Measurements from ENCODE around the gene ASIC1.
"Not testable (repeated sequence)": the region's sequence is repeated elsewhere in the genome, so short reads cannot be mapped to it uniquely, and the experiment has no call there.

Gene ASIC1

DNA sequence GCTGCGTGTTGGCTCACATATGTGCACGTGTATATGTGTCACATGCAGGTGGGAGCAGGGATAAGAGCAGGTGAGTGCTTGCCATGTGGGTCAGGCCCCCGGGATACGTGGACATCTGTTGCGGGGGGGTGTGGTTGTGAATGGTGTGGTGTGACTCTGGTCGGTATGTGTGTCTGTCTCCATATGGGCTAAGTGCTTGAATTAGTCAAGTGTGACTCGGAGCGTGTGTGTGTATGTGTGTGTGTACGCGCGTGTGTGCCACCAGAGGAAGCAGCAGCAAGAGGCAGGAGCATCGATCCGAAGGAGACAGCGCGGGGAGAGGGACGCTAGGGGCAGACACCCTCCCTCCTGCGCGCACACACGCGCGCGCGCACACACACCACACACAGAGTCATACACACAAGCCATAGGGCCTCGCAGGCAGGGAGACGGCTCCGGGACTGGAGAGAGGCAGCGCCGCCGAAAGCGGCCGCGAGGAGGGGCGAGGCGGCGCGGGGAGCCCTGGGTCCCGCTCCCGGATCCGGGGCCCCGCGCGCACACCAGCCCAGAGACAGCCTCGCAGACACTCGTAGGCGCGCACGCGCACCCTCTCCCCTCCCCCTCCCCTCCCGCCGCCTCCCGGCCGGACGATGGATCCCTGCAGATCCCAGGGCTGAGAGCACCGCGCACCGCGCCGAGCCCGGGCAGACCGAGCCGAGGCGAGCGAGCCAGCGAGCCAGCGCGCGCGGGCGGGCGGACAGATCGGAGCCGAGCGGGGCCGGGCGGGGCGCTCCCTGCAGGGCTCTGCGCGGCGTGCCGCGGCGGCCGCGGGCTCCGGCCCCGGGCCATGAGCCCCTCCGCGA lies at the start of gene ASIC1:
ASIC1 (plus strand) TSS at position 597 of the 842 bp plus-strand sequence. CDS start 1,171 bp downstream, outside the sequence.
- DNase-seq = peak; percentile 26

DNA sequence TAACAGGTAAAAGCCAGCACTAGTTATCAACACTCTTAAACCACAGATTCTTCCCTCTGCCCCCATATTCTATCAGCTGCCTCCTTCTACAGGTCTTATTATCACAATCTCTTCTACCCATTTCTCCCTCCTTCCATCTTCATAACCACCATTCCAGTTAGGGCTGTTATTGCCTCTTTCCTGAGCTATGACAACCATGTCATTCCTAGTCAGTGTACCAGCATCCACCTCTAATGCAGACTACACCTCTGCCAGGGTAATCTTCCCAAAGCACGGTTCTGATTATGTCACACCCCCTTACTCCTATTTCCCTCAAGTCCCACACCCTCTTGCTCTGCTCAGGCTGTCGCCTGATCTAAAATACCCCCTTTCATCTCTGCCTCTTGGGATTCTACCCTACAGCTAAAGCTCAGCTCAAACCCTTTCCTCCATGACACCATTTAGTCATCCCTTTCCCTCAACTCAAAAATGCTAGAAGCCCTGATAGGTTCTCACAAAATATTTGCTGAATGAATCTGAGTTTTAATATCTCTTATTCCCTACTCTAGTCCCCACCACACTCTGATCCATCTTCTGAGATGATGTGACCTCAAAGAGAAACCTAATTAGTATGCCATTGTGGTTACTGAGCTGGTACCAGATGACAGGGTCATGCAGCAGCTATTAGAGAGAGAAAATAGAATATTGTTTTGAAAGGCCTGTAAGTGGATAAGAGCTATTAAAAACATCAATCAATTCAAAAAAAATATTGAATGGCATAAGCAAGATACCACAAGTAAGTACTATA lies 43.8 kb upstream of the ASIC1 start:
- no peak for DNase-seq

DNA sequence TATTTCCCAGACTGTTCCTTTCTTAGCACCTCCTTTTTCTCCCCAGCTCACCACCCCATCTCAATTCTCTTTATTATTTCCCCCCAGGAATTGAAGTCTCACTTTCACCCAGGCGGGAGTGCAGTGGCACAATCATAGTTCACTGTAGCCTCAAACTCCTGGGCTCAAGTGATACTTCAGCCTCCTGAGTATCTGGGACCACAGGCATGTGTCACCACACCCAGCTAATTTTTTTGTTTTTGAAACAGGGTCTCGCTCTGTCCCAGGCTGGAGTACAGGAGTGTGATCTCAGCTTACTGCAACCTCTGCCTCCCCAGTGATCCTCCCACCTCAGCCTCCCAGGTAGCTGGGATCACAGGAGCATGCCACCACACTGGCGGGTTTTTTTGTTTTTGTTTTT lies 43.1 kb upstream of the ASIC1 start:
- DNase-seq = no peak

DNA sequence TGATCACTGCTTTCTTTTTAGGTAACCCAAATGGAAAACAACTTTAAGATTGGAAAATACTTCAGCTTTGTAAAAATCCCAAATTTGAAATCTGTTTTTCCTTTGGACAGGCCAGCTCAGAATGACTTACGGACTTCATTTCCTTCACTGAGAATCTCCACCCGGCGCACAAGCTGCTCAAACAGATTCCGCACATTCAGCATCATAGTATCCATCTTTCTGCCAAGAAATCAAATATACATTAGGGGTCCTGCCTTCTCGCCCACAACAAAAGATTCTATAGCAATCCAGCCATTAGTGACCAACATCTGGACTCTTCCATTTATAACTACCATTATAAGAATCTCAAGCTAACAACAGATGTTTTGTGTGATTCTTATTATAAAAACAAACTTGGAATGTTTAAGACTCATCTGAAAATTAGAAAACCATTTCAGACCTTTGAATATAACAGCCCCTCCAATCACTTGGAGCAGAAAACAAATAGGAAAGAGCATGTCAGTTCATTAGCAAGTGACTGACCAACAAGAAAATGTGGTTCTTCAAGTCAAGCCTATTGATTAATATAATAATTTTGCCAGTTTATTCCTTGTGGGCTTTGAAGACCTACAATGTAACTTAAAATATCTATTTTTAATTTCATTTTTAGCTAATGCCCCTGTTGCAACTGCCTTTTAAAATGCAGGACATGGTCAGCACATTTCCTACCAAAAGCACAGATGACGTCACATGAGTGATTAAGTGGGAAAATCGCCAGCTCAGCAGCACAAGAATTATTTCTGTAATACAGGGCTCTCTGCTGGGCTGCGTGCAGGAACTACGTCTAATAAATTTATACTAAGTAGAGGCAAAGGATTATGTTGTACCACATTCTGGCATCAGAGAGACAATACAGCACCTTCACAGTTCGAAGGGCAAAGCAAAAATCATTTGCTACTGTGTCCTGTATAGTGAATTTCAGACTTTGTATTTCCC lies 40.6 kb upstream of the ASIC1 start:
- no peak for DNase-seq

DNA sequence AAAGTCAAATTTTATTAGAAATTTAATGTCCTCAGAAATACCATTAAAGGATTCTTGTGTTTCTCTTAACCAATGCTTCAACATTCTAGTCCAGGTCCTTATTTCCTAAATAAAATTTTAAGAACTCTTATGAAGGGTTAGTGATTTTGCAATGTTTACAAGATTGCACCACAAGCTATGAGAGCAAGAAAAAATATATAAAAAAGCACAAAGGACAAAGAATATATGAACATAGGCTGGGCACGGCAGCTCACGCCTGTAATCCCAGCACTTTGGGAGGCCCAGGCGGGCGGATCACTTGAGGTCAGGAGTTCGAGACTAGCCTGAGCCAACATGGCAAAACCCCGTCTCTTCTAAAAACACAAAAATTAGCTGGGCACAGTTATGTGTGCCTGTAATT lies 39.8 kb upstream of the ASIC1 start:
- no peak for DNase-seq

DNA sequence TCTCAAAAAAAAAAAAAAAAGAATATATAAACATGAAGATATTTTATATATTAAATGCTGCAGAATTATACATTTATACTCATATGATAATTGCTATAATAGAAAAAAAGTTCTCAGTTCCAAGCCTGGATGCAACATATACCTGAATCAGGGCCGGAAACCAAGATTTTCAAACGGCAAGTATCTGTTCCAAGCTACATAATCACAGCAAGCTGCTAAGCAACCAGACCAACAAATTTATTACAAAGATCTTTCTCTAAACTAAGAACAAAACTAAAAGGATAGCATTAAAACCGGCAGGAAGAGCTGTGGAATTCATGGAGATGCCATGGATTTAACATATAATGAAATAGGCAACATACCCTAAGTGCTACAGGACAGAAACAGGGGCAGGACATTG lies 39.2 kb upstream of the ASIC1 start:
- DNase-seq = no peak

DNA sequence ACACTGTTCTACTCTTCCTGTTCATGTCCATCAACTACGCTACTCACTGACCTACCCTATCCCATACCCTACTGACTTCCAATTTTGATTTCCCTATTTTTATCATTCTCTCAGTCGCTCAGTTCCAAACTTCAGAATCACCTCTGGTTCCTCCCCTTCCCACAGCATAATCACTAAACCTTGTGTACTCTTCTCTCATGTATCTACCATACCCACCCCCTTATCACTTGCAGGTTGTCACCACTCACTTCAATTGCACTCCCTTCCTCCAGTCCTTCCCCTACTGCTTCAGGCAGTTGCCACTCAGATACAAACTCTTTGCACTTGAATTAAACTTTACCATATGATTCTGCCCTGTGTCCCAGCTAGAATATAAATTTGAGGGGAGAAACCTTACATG lies 38.4 kb upstream of the ASIC1 start:
- no peak for DNase-seq

DNA sequence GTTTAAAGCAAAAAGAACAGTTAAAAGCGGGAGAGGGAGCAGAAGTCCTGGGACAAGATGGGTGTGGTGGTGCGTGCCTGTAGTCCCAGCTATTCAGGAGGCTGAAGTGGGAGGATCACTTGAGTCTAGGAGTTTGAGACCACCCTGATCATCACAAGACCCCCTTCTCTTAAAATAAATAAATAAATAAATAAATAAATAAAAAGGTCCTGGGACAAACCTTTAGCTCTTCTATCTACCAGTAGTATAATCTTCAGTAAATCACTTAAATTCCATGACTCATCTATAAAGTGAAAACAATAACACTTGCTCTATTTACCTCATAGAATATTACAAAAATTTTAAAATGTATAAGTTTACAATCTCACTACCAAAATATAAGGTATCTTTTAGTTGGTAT lies 37.9 kb upstream of the ASIC1 start:
- DNase-seq = no peak

DNA sequence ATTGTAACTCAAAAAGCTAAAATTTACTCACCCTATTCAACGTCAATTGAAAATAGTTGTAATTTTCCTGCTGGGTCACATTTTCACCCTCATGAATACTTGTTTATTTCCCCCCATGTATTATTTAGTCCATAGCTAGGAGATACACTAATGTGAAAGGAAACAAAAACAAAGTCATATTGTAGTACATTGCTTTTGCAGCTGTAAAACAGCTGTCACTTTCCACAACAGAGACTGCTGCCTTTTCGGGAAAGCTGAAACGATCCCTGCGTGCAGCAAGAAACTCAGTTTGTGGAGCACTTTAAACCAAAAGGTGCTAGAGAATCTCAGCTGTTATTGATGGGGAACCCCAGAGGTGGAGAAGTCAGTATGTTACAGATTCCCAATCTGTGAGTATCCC lies 36.4 kb upstream of the ASIC1 start:
- no peak for DNase-seq

DNA sequence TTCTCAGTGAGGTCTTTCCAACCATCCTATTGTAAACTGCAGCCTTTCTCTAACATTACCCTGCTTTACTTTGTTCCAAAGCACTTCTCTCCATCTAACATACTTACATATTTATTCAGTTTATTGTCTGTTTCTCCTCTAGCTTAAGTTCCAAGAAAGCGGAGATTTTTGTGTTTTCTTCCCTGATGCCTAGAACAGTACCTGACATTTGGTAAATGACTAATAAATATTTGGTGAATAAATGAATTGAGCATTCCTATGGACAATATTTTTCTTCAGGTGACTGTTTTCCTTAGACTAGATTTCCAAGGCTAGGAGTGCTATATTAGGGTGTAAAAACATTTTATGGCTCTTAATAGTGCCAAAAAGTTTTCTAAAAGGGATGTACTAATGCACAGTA lies 34.5 kb upstream of the ASIC1 start:
- DNase-seq = no peak

DNA sequence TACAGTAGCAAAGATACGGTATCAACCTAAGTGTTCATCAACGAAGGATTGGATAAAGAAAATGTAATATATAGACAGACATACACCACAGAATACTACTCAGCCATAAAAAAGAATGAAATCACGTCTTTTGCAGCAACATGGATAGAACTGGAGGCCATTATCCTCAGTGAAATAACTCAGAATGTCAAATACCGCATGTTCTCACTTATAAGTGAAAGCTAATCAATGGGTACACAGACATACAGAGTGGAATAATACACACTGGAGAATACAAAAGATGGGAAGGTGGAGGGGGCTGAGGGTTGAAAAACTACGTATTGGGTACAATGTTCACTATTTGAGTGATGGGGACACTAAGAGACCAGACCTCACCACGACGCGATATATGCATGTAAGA lies 33.2 kb upstream of the ASIC1 start:
- DNase-seq = no peak

DNA sequence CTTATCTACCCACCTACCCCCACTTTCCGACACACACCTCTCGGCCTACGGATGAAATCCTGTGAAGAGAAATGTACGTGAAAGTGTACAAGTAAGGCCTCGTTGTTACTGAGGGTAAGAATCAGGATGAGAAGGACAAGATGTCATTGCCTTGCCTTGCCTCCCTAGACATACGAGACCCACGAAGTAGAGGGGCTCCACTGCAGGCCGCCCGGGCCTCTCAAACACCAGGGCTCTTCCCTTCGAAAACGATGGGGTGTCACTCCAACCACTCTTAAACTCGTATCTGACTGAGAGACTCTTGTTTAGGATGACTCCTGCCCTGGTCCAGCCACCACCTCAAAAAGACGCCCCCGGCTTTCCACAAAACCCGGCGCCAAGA lies 32.6 kb upstream of the ASIC1 start:
- no peak for DNase-seq

DNA sequence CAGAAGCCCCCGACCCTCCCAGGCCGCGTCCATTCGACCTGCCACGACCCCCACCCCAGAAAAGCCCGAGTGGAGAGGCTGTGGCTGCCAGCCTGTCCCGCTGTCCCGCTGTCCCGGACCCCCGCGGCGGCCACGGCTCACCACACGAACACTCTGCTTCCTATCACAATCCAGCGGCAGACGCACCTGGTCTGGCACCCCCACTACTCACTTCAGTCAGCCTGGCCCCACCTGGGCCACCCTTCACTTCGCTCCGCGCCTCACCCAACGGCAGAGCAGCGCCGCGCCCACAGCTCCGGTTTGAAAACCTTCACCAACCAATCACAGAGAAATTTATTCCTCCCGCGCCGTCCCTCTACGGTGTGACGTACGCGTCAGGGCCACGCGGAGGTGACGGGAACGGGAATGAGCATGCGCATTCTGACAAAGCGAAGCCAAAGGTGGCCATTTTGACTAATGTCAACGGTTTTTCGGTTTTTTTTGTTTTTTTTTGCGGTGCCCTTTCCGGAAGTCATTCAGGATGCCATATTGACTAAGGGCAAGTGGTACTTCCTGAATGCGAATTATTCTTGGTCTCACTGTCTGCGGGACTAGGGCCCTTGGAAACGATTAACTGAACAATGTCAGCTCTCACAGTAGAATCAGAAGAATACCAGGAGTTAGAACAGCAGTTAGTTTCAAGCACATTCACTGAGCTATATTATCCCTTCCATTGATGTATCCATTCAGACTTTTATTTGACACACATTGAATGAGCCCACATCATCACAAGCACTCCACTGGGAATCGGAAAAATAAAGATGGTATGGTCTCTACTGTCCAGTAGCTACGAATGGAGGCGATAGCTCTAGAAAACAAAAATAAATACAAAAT lies 32.0 kb upstream of the ASIC1 start, which contains the start of gene RACGAP1:
RACGAP1 (minus strand) TSS at position 308 of the 873 bp plus-strand sequence. CDS start 8,779 bp downstream, outside the sequence.
- peak; percentile 94 for DNase-seq

DNA sequence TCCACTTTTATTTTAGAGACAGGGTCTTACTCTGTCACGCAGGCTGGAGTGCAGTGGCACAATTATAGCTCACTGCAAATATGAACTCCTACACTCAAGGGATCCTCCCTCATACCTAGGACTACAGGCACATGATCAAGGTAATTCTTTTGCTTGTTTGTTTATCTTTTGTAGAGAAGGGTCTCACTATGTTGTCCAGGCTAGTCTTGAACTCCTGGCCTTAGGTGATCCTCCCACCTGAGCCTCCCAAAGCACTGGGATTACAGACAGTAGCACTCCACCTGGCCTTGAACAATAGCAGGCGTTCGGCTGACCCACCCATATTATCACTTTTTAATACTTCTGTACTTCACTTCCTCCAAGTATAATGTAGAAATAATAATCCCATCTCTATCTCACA lies 30.7 kb upstream of the ASIC1 start:
- DNase-seq = no peak

DNA sequence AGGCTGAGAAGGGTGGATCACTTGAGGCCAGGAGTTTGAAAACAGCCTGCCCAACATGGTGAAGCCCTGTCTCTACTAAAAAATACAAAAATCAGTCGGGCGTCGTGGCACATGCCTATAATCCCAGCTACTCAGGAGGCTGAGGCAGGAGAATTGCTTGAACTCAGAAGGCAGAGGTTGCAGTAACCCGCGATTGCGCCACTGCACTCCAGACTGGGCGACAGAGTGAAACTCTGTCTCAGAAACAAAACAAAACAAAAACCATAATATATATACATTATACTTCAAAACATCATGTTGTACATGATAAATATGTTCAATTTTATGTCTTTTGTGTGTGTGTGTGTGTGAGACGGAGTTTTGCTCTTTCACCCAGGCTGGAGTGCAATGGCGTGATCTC lies 26.9 kb upstream of the ASIC1 start:
- DNase-seq = not testable (repeated sequence)

DNA sequence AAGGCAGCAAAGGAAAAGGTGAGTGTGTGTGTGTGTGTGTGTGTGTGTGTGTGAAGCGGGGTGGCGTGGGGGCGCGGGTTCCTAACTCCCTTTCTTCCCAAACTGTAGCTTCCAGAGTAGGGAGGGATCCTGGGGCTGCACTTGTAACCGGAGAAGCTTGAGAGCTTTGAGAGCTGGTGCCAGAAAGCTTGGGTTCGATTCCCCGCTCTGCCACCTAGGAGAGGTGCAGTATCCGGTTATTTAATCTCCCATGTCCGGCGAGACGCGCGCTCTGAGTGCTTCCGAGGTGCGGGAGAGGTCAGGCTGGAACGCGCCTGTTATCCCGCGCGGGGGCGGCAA lies 24.9 kb upstream of the ASIC1 start:
- no peak for DNase-seq

DNA sequence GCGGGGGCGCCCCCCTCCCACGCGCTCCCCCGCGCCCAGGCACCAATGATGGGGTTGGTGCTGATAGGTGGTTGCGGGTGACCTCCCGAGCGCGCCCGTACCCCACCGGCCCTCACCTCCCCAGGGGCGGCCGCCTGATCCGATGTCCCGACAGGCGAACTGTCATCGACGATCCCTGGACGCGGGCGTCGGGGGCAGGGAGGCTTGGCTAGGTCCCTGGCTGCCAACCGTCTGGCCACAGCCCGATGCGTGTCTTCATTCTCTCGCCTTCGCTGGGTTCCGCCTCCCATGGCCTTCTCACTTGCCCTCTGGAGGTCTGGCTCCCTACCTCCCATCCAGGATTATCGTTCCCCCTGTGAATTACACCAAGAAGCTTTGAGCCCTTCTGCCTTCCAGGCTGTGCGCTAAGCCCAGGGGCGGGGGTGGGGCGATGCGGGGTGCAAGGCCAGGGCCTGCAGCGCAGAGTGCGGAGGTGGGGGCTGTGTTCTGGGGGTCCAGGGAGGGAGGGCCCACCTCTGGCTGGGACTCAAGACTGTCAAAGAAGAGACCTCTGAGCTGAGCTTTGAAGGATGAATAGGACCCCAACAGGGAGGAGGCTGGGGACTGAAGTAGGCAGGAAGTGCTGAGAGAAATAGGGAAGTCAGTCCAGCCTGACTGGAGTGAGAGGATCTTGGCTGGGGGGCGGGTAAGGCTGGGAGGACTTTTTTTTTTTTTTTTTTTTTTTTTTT lies 24.4 kb upstream of the ASIC1 start:
- DNase-seq = no peak

DNA sequence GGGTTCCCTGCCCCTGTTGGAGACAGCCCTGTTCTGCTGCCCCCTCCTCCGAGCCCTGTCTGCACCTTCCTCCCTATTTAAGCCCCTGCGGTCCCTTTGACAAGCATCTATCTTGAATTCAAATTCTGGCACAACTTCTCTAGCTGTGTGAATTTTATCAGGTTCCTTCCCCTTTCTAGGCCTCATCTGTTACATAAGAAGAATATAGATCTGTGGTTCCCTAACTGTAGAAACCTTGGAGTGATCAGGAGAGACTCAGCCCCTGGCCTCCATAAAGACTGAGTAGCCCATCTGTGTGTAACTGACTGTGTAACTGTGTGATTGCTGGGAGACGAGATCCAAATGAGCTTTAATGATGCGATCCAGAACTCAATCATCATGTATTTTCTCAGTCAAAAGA lies 19.1 kb upstream of the ASIC1 start:
- DNase-seq = no peak

DNA sequence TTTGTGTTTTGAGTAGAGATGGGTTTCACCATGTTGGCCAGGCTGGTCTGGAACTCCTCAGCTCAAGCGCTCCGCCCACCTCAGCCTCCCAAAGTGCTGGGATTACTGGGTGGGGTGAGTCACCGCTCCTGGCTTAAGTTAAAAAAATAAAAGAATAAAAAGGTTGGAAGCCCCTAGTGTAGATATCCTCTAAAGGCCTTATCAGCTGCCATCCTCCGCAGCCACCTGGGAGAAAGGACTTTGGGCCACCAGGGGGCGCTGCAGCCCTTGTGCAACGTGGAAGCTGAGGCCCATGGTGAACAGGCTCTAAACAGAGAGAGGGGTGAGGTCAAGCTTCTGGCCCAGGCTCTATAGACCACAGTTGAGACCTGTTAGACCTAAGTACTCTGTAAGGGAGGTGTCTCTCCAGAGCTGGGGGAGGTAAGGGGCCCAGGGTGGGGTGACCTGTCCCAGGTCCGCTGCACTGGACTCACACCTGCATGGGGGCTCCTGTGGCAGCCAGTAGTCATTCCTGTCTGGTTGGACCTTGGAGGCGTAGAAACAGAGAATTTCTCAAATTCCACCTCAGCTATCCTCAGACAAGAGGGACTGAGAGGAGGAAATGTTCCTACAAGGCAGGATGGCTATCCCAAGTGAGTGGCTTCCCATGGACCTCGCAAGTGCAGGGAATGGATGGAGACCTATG lies 18.1 kb upstream of the ASIC1 start:
- DNase-seq = peak; percentile 86

DNA sequence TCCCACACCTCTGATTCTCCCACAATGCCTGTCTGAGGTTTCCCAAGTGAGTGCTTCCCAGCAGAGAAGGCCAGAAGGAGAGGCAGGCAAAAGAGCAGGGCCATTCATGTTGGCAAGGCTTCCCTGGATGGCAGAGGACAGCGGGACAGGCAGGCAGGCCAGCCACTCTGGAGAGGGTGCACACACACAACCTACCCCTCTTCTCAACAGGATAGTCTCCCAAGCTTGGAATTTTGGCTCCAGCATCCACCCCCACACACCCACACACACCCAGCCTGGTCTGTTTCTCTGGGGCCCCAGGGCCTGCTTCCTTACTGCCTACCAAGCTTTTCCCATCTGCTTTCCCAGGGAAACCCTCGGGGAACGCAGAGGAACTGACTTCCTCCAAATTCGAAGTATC lies 16.7 kb upstream of the ASIC1 start:
- DNase-seq = no peak

Data from activated gamma-delta T cell treated with Interleukin-2 at 50 U/mL for 16 hours (primary cell).